ENCODE measurements around the gene NOD1.
"Not testable (repeated sequence)": the region's sequence is repeated elsewhere in the genome, so short reads cannot be mapped to it uniquely, and the experiment has no call there.

Gene NOD1

GRCh38 chr7:30396389-30396788 is 82.2 kb downstream of the NOD1 start:
- CTCF ChIA-PET = no interaction called here
- no peak overlapping the region for H3K27ac ChIP-seq
- TF ChIP-seq CTCF (conservative IDR thresholded peaks at IDR 0.05; ENCODE audit: low read depth) = no peak; the same call in 1 of the 2 replicates
- POLR2A ChIA-PET (ENCODE audit: low non-redundant PET) = no interaction called here
- no peak for DNase-seq (ENCODE audit: low spot score)

GRCh38 chr7:30395676-30396075 is 82.9 kb downstream of the NOD1 start:
- POLR2A ChIA-PET (ENCODE audit: low non-redundant PET) = no interaction called here
- TF ChIP-seq CTCF (conservative IDR thresholded peaks at IDR 0.05; ENCODE audit: low read depth) = no peak
- CTCF ChIA-PET = interaction anchor here (0.6 kb wide), 1 partner anchor 178 kb away, joined by 3 read pairs; no protein-coding TSS in a partner anchor
- no peak for DNase-seq (ENCODE audit: low spot score)
- no peak overlapping the region for H3K27ac ChIP-seq

- H3K27ac ChIP-seq = no peak overlapping the region
- no peak for DNase-seq (ENCODE audit: low spot score)
- no peak for TF ChIP-seq CTCF (conservative IDR thresholded peaks at IDR 0.05; ENCODE audit: low read depth)
- CTCF ChIA-PET = no interaction called here
- POLR2A ChIA-PET (ENCODE audit: low non-redundant PET) = no interaction called here
Observed at GRCh38 chr7:30391806-30392205, 86.8 kb downstream of the NOD1 start.

- no peak for TF ChIP-seq CTCF (conservative IDR thresholded peaks at IDR 0.05; ENCODE audit: low read depth)
- DNase-seq (ENCODE audit: low spot score) = no peak
- ChIA-PET CTCF (interaction anchor here (0.7 kb wide), 1 partner anchor 115 kb away, joined by 4 read pairs; no protein-coding TSS in a partner anchor), POLR2A (ENCODE audit: low non-redundant PET) (interaction anchor here (0.5 kb wide), 1 partner anchor 34 kb away, joined by 3 read pairs; no protein-coding TSS in a partner anchor)
- H3K27ac ChIP-seq = no peak overlapping the region
Observed at GRCh38 chr7:30390736-30391636, 87.6 kb downstream of the NOD1 start.

GRCh38 chr7:30389791-30390190 is 88.8 kb downstream of the NOD1 start:
- ChIA-PET POLR2A (ENCODE audit: low non-redundant PET) (no interaction called here), CTCF (interaction anchor here (0.5 to 0.7 kb wide), 2 partner anchors 114 to 315 kb away, joined by 3 to 4 read pairs; no protein-coding TSS in a partner anchor)
- DNase-seq (ENCODE audit: low spot score) = no peak
- H3K27ac ChIP-seq = no peak overlapping the region
- TF ChIP-seq CTCF (conservative IDR thresholded peaks at IDR 0.05; ENCODE audit: low read depth) = no peak

GRCh38 chr7:30382607-30383006 is 96.0 kb downstream of the NOD1 start:
- no peak for DNase-seq (ENCODE audit: low spot score)
- CTCF ChIA-PET = no interaction called here
- H3K27ac ChIP-seq = no peak overlapping the region
- no peak for TF ChIP-seq CTCF (conservative IDR thresholded peaks at IDR 0.05; ENCODE audit: low read depth)
- POLR2A ChIA-PET (ENCODE audit: low non-redundant PET) = no interaction called here

- H3K27ac ChIP-seq; CTCF ChIA-PET; POLR2A ChIA-PET (ENCODE audit: low non-redundant PET); DNase-seq (ENCODE audit: low spot score): not testable (repeated sequence)
Observed at GRCh38 chr7:30380824-30381223, 97.8 kb downstream of the NOD1 start.
